ENCODE measurements around the gene SLC44A4.

- TF ChIP-seq POLR2A (IDR thresholded peaks at IDR 0.05; ENCODE audit: low read length) (no peak), GATA1 (IDR thresholded peaks at IDR 0.05; ENCODE audit: low read depth, low read length) (no peak)
Observed at GRCh38 chr6:31892821-31893220, 14.0 kb upstream of the SLC44A4 start.
